Measurements from ENCODE around the gene ZSWIM3. TPM values are rescaled to one million over a fixed set of nuclear protein-coding genes. Genes with fewer than 3 reads are reported as not detected.
A peak's percentile ranks its signal among the peaks of the same experiment; 100 is the strongest.

ZSWIM3 gene
- total RNA-seq, 2 experiments from 2014 or later, result 0.36 to 0.44 TPM

GRCh38 chr20:45842169-45842812 is 15.1 kb upstream of the ZSWIM3 start:
- Mint-ChIP-seq H3K9me3 (no peaks in the 10 kb centered on the region), H3K36me3 (ENCODE audit: low read depth) (peaks cover 49% of the 10 kb centered on the region), H3K27me3 (no peaks in the 10 kb centered on the region), H3K4me3 (no peak overlapping the region), H3K27ac (no peak overlapping the region), H3K4me1 (ENCODE audit: low read depth) (no peaks in the 10 kb centered on the region)
- H3K27me3 ChIP-seq (ENCODE audit: control insufficient read depth in 1 of 2, insufficient read depth in 2 of 2, low read length in 2 of 2), result no peaks in the 10 kb centered on the region
- H3K4me1 ChIP-seq (ENCODE audit: insufficient read depth, low read length), result no peaks in the 10 kb centered on the region
- H3K9me3 ChIP-seq (ENCODE audit: control insufficient read depth in 1 of 2, insufficient read depth in 1 of 2, low read length in 2 of 2), result no peaks in the 10 kb centered on the region
- no peak overlapping the region for H3K4me3 ChIP-seq (ENCODE audit: low read length)
- ATAC-seq (ENCODE audit: poor library complexity), result no peak
- POLR2A ChIA-PET, result interaction anchor here (1.2 kb wide), 1 partner anchor 92 kb away, joined by 3 read pairs; the partner anchor contains the start of gene PCIF1
- intact Hi-C loops (cut with DNase I, micrococcal nuclease), result no loop called here
- DNase-seq, result peak in 1 of 14 experiments; percentile 6
- TF ChIP-seq, protein P1, sequence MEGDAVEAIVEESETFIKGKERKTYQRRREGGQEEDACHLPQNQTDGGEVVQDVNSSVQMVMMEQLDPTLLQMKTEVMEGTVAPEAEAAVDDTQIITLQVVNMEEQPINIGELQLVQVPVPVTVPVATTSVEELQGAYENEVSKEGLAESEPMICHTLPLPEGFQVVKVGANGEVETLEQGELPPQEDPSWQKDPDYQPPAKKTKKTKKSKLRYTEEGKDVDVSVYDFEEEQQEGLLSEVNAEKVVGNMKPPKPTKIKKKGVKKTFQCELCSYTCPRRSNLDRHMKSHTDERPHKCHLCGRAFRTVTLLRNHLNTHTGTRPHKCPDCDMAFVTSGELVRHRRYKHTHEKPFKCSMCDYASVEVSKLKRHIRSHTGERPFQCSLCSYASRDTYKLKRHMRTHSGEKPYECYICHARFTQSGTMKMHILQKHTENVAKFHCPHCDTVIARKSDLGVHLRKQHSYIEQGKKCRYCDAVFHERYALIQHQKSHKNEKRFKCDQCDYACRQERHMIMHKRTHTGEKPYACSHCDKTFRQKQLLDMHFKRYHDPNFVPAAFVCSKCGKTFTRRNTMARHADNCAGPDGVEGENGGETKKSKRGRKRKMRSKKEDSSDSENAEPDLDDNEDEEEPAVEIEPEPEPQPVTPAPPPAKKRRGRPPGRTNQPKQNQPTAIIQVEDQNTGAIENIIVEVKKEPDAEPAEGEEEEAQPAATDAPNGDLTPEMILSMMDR (IDR thresholded peaks at IDR 0.05), result no peak
- no peak overlapping the region for H3K27ac ChIP-seq (ENCODE audit: low read depth in 1 of 2, low read length in 2 of 2)
- peaks cover 51% of the 10 kb centered on the region for H3K36me3 ChIP-seq (ENCODE audit: insufficient read depth, low read length)
- CTCF ChIA-PET, result interaction anchor here (0.6 to 1.3 kb wide), 2 partner anchors 43 to 1156 kb away, joined by 3 read pairs; no protein-coding TSS in a partner anchor

- Mint-ChIP-seq H3K27me3 (no peaks in the 10 kb centered on the region), H3K27ac (no peak overlapping the region), H3K4me3 (no peak overlapping the region), H3K4me1 (ENCODE audit: low read depth) (no peaks in the 10 kb centered on the region), H3K36me3 (ENCODE audit: low read depth) (peaks cover 61% of the 10 kb centered on the region), H3K9me3 (no peaks in the 10 kb centered on the region)
- Histone ChIP-seq H3K27ac (ENCODE audit: low read depth in 1 of 2, low read length in 2 of 2) (no peak overlapping the region), H3K27me3 (ENCODE audit: control insufficient read depth in 1 of 2, insufficient read depth in 2 of 2, low read length in 2 of 2) (no peaks in the 10 kb centered on the region), H3K4me1 (ENCODE audit: insufficient read depth, low read length) (no peaks in the 10 kb centered on the region), H3K4me3 (ENCODE audit: low read length) (no peak overlapping the region), H3K9me3 (ENCODE audit: control insufficient read depth in 1 of 2, insufficient read depth in 1 of 2, low read length in 2 of 2) (no peaks in the 10 kb centered on the region), H3K36me3 (ENCODE audit: insufficient read depth, low read length) (peaks cover 60% of the 10 kb centered on the region)
- ChIA-PET POLR2A (no interaction called here), CTCF (no interaction called here)
- ATAC-seq (ENCODE audit: poor library complexity) (no peak), DNase-seq (no peak)
- TF ChIP-seq, protein P1 (IDR thresholded peaks at IDR 0.05), result no peak
- intact Hi-C loops (cut with DNase I, micrococcal nuclease), result no loop called here
Observed at GRCh38 chr20:45843506-45843905, 13.9 kb upstream of the ZSWIM3 start.

DNA sequence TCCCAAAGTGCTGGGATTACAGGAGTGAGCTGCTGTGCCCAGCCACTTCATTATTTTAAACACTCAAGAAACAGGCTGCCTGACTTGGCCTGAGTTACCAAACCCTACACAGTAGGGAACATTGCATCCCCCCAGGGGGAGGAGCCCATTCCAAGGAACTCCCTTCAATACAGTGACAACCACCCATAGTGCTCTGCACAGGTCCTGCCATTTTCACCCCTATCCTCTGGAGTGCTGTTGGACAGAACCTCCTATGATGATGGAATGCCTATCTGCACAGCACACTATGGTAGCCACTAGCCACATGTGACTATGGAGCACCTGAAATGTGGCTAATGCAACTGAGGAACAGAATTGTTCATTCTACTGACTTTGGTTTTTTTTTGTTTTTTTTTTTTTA is 12.0 kb upstream of the ZSWIM3 start:
- POLR2A ChIA-PET, result no interaction called here
- TF ChIP-seq, protein P1 (IDR thresholded peaks at IDR 0.05), result no peak
- Mint-ChIP-seq H3K36me3 (ENCODE audit: low read depth) (peaks cover 78% of the 10 kb centered on the region), H3K27me3 (no peaks in the 10 kb centered on the region), H3K4me3 (no peak overlapping the region), H3K4me1 (ENCODE audit: low read depth) (no peaks in the 10 kb centered on the region), H3K27ac (no peak overlapping the region), H3K9me3 (no peaks in the 10 kb centered on the region)
- no peak overlapping the region for H3K4me3 ChIP-seq (ENCODE audit: low read length)
- H3K4me1 ChIP-seq (ENCODE audit: insufficient read depth, low read length), result no peaks in the 10 kb centered on the region
- no peak overlapping the region for H3K27ac ChIP-seq (ENCODE audit: low read depth in 1 of 2, low read length in 2 of 2)
- H3K36me3 ChIP-seq (ENCODE audit: insufficient read depth, low read length), result peaks cover 65% of the 10 kb centered on the region
- ATAC-seq (ENCODE audit: poor library complexity), result no peak
- DNase-seq, result no peak
- CTCF ChIA-PET, result no interaction called here
- H3K9me3 ChIP-seq (ENCODE audit: control insufficient read depth in 1 of 2, insufficient read depth in 1 of 2, low read length in 2 of 2), result no peaks in the 10 kb centered on the region
- no peaks in the 10 kb centered on the region for H3K27me3 ChIP-seq (ENCODE audit: control insufficient read depth in 1 of 2, insufficient read depth in 2 of 2, low read length in 2 of 2)
- intact Hi-C loops (cut with DNase I, micrococcal nuclease), result no loop called here
